ENCODE data around the gene SPATA32. TPM values are rescaled to one million over a fixed set of nuclear protein-coding genes. Genes with fewer than 3 reads are reported as not detected.

The SPATA32 gene
- total RNA-seq, 1 donor, result not detected

DNA sequence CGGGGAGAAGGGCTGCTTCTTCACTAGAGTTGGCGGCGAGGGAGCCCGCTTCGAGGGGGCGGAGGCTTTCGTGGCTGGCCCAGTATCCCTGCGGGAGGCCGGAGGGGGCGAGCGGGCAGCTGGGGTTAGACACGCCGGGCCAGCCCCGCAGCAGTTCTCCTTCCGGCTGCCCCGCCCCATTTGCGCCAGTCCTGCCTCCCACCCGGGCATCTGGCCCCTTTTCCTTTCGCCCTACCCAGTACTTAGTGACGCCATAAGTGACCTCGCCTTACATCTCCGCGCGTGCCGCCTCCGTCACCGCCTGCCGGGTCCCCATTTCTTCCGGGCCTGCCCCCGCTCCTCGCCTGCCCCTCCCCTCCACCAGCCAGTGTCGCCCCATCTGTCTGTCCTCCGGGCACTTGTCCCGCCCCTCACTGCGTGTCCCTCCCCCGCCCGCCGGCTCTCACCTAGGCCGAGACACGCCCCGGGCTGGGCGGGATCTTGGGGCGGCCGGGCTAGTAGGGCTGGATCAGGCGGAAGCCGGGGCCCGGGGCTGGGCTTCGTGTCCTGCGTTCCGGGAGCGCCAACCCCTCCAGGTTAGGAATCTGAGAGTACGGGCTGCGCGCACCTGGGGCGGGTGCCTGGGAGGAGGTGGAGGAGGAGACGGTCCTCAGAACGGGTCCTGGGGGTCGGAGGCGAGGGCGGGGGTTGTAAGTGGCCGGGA lies 14.3 kb downstream of the SPATA32 start:
- no peak for TF ChIP-seq CTCF (IDR thresholded peaks at IDR 0.05; ENCODE audit: insufficient read depth, low read depth, low read length)
- DNase-seq (ENCODE audit: low read depth), result peak; percentile 96
- H3K4me3 ChIP-seq (ENCODE audit: low read depth, low read length), result peak overlapping the region; percentile 70

- DNase-seq (ENCODE audit: low read depth), result no peak
- TF ChIP-seq CTCF (IDR thresholded peaks at IDR 0.05; ENCODE audit: insufficient read depth, low read depth, low read length), result peak; percentile 50
- H3K4me3 ChIP-seq (ENCODE audit: low read depth, low read length), result peak overlapping the region; percentile 70
These were observed 14.9 kb downstream of the SPATA32 start for GRCh38 chr17:45246861-45247428.

- DNase-seq (ENCODE audit: low read depth), result no peak
- peak overlapping the region; percentile 70 for H3K4me3 ChIP-seq (ENCODE audit: low read depth, low read length)
- TF ChIP-seq CTCF (IDR thresholded peaks at IDR 0.05; ENCODE audit: insufficient read depth, low read depth, low read length), result no peak
These were observed 15.6 kb downstream of the SPATA32 start for GRCh38 chr17:45246338-45246737.

- H3K4me3 ChIP-seq (ENCODE audit: low read depth, low read length), result no peak overlapping the region
- no peak for DNase-seq (ENCODE audit: low read depth)
- TF ChIP-seq CTCF (IDR thresholded peaks at IDR 0.05; ENCODE audit: insufficient read depth, low read depth, low read length), result no peak
These were observed 16.9 kb downstream of the SPATA32 start for GRCh38 chr17:45244725-45245656.

DNA sequence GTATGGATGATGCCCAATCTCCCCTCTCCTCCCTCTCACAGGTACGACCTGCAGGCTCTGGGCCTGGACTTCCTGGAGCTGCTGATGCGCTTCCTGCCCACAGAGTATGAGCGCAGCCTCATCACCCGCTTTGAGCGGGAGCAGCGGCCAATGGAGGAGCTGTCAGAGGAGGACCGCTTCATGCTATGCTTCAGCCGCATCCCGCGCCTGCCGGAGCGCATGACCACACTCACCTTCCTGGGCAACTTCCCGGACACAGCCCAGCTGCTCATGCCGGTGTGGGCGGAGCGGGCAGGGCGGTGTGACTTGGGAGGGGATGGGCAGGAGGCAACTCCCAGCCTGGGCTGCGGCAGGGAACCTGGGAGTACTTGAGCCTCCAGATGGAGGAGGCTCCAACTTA lies 18.1 kb downstream of the SPATA32 start:
- no peak overlapping the region for H3K4me3 ChIP-seq (ENCODE audit: low read depth, low read length)
- DNase-seq (ENCODE audit: low read depth), result no peak
- TF ChIP-seq CTCF (IDR thresholded peaks at IDR 0.05; ENCODE audit: insufficient read depth, low read depth, low read length), result no peak

DNA sequence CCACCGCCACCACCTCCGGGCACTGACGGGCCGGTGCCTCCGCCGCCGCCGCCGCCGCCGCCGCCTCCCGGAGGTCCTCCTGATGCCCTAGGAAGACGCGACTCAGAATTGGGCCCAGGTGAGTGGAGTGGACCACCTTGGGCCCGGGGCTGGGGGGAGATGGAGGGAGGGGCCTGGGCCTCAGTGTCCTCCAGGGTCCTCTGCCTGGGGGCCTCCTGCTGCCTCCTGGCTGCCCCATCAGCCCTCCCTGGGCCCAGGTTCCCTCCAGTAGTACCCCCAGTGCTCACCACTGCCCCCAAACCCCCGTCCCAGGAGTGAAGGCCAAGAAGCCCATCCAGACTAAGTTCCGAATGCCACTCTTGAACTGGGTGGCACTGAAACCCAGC lies 19.9 kb downstream of the SPATA32 start:
- no peak for TF ChIP-seq CTCF (IDR thresholded peaks at IDR 0.05; ENCODE audit: insufficient read depth, low read depth, low read length)
- no peak for DNase-seq (ENCODE audit: low read depth)

More for the DNA sequence above, 19.9 kb downstream of the SPATA32 start:
- H3K4me3 ChIP-seq (ENCODE audit: low read depth, low read length), result no peak overlapping the region
